OCI-LY1 (cell line): ENCODE measurements around the gene MAML1.

ENCODE experiments used
- H2AFZ ChIP-seq: fragments of 200-600 bp; sonication (generic), shearing (Covaris generic); 2 replicates; pipeline ENCODE4 v1.6.0; 2014; ENCODE audit warnings: antibody characterized with exemption, mild to moderate bottlenecking, low read length
- H3F3A ChIP-seq: fragments of 200-600 bp; sonication (generic), shearing (Covaris generic); 2 replicates; pipeline ENCODE4 v1.6.0; 2014; ENCODE audit warnings: mild to moderate bottlenecking, antibody characterized with exemption, low read length, moderate library complexity; ENCODE audit not compliant: insufficient read depth
- H3K27ac ChIP-seq: fragments of 200-600 bp; sonication (generic); 2 replicates; pipeline ENCODE4 v1.5.1; 2014; ENCODE audit warnings: low read length, mixed run types, mild to moderate bottlenecking, low read depth; ENCODE audit not compliant: poor library complexity, severe bottlenecking
- H3K27me3 ChIP-seq: fragments of 200-600 bp; sonication (generic); 2 replicates; pipeline ENCODE4 v1.6.0; 2014; ENCODE audit warnings: antibody characterized with exemption, mild to moderate bottlenecking, low read length, moderate library complexity; ENCODE audit not compliant: insufficient read depth
- H3K36me3 ChIP-seq: fragments of 200-600 bp; sonication (generic); 2 replicates; pipeline ENCODE4 v1.6.1; 2014; ENCODE audit warnings: mild to moderate bottlenecking, antibody characterized with exemption, low read length, moderate library complexity, mixed read lengths; ENCODE audit not compliant: insufficient read depth
- H3K4me1 ChIP-seq: fragments of 200-600 bp; sonication (generic); 2 replicates; pipeline ENCODE4 v1.5.1; 2014; ENCODE audit warnings: mild to moderate bottlenecking, low read length, moderate library complexity; ENCODE audit not compliant: insufficient read depth, severe bottlenecking
- H3K4me2 ChIP-seq: fragments of 200-600 bp; sonication (generic), shearing (Covaris generic); 2 replicates; pipeline ENCODE4 v1.6.1; 2014; ENCODE audit warnings: low read length
- H3K4me3 ChIP-seq: fragments of 200-600 bp; sonication (generic); 2 replicates; pipeline ENCODE4 v1.5.1; 2014; ENCODE audit warnings: low read length, low read depth, mild to moderate bottlenecking, mixed read lengths; ENCODE audit not compliant: poor library complexity, severe bottlenecking
- H3K79me2 ChIP-seq: fragments of 200-600 bp; shearing (Covaris generic); 2 replicates; pipeline ENCODE4 v1.6.1; 2016; ENCODE audit warnings: mixed run types, low read length, mixed read lengths; ENCODE audit not compliant: insufficient read depth
- H3K9ac ChIP-seq: fragments of 200-600 bp; sonication (generic), shearing (Covaris generic); 2 replicates; pipeline ENCODE4 v1.6.1; 2014; ENCODE audit warnings: mild to moderate bottlenecking, low read length, mixed read lengths
- H3K9me2 ChIP-seq: fragments of 200-600 bp; sonication (generic), shearing (Covaris generic); 2 replicates; pipeline ENCODE4 v1.6.1; 2014; ENCODE audit warnings: low read depth, mild to moderate bottlenecking, low read length, mixed read lengths
- H3K9me3 ChIP-seq: fragments of 200-600 bp; shearing (Covaris generic); 2 replicates; pipeline ENCODE4 v1.6.1; 2014; ENCODE audit warnings: low read length, mixed read lengths
- H4K20me1 ChIP-seq: fragments of 200-600 bp; sonication (generic), shearing (Covaris generic); 2 replicates; pipeline ENCODE4 v1.6.0; 2016; ENCODE audit warnings: mild to moderate bottlenecking, low read length; ENCODE audit not compliant: insufficient read depth
- EZH2 ChIP-seq: fragments of 200-600 bp; sonication (generic), shearing (Covaris generic); IDR thresholded peaks from 2 replicates; pipeline ENCODE4 v1.8.0; 2017; ENCODE audit warnings: borderline replicate concordance, mixed run types, mild to moderate bottlenecking, antibody characterized with exemption, low read length, moderate library complexity, mixed read lengths
- TF ChIP-seq, protein P1 (sequence below): fragments of 200-600 bp; sonication (generic), shearing (Covaris generic); IDR thresholded peaks from 2 replicates; pipeline ENCODE4 v1.5.1; 2017; ENCODE audit warnings: mild to moderate bottlenecking, antibody characterized with exemption, low read length, moderate library complexity, mixed read lengths

The MAML1 gene

DNA sequence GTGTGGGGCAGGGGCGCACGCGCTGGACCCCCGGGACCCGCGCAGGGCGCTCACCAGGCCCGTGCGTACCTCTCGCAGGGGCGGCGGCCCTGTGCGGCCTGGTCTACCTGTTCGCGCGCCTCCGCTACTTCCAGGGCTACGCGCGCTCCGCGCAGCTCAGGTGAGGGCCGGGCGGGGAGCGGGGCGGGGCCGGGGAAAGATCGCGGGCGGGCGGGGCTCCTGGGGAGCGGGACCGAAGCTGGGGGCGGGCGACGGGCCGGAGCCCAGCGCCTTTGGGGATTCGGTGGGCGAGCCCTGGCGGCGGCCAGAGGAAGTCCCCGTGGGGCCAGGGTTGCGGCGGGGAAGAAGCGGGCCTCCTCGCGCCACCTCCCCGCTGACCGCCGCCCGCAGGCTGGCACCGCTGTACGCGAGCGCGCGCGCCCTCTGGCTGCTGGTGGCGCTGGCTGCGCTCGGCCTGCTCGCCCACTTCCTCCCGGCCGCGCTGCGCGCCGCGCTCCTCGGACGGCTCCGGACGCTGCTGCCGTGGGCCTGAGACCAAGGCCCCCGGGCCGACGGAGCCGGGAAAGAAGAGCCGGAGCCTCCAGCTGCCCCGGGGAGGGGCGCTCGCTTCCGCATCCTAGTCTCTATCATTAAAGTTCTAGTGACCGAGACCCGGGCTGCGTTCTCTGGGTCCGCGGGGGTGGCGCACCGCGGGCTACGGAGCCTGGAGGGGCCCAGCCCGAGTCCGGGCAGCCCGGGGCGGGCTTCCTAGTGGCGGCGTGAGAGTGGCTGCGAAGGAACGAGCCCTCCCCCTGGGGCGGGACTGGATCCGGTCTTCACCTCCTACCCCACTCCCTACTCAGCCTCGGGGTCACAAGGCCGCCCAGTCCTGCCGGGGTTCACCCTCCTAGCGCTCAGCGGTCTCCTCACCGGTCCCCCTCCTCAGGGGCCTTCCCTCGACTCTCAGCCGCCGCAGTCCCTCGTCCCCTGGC lies 63.5 kb downstream of the MAML1 start:
- peak overlapping the region; percentile 64 for H3K9ac ChIP-seq
- no peaks in the 10 kb centered on the region for H3K79me2 ChIP-seq
- no peaks in the 10 kb centered on the region for H3K27me3 ChIP-seq
- TF ChIP-seq, protein P1, sequence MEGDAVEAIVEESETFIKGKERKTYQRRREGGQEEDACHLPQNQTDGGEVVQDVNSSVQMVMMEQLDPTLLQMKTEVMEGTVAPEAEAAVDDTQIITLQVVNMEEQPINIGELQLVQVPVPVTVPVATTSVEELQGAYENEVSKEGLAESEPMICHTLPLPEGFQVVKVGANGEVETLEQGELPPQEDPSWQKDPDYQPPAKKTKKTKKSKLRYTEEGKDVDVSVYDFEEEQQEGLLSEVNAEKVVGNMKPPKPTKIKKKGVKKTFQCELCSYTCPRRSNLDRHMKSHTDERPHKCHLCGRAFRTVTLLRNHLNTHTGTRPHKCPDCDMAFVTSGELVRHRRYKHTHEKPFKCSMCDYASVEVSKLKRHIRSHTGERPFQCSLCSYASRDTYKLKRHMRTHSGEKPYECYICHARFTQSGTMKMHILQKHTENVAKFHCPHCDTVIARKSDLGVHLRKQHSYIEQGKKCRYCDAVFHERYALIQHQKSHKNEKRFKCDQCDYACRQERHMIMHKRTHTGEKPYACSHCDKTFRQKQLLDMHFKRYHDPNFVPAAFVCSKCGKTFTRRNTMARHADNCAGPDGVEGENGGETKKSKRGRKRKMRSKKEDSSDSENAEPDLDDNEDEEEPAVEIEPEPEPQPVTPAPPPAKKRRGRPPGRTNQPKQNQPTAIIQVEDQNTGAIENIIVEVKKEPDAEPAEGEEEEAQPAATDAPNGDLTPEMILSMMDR = peak; percentile 64
- no peak for TF ChIP-seq EZH2
- H3K4me2 ChIP-seq = peak overlapping the region; percentile 72
- H3F3A ChIP-seq = no peaks in the 10 kb centered on the region
- H3K4me1 ChIP-seq = peaks cover 21% of the 10 kb centered on the region
- H3K9me2 ChIP-seq = no peaks in the 10 kb centered on the region
- no peak overlapping the region for H2AFZ ChIP-seq
- H3K27ac ChIP-seq = no peak overlapping the region
- H3K4me3 ChIP-seq = peak overlapping the region; percentile 62
- H3K9me3 ChIP-seq = no peaks in the 10 kb centered on the region
- peaks cover 5% of the 10 kb centered on the region for H3K36me3 ChIP-seq
- H4K20me1 ChIP-seq = no peaks in the 10 kb centered on the region

DNA sequence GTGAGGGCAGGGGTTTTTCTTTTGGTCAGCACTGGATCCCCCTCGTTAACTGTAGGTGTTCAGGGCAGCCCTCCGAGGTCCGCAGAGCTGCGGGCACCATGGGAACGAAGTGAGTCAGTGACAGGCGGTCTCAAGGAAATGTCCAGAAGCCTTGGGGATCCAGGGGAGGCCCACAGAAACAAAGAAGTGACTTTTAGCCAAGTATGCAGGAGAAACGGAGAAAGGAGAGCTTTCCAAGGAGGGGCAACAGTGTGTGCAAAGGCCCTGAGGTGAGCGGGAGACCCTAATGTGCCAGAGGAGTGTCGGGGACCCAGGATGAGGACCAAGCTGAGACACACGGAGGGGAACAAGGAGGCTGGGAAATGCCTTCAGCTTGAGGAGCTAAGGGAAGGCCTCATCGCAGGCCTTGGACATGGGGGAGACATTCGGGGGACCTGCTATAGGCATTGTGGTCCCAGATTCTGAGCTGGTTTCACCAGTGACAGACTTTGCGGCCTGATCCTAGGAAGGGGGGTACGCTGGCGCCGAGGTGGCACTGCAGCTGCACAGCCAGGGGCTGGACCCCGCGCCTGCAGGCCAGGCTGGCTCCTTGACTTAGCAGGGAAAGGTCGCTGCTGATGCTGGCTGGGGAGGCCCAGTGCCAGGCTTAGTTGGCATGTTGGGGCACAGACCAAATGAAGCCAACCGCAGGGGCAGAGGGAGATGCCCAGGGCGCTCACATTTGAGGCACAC lies 64.4 kb downstream of the MAML1 start:
- Histone ChIP-seq H3K4me3 (peak overlapping the region; percentile 62), H3K9me3 (no peaks in the 10 kb centered on the region), H3K36me3 (peaks cover 5% of the 10 kb centered on the region), H3K4me2 (peak overlapping the region; percentile 72), H2AFZ (no peak overlapping the region), H3K27me3 (no peaks in the 10 kb centered on the region), H3K79me2 (no peaks in the 10 kb centered on the region), H3K27ac (no peak overlapping the region), H3K4me1 (peaks cover 21% of the 10 kb centered on the region), H3F3A (no peaks in the 10 kb centered on the region), H4K20me1 (no peaks in the 10 kb centered on the region), H3K9ac (peak overlapping the region; percentile 64; the same call in 1 of the 2 replicates), H3K9me2 (no peaks in the 10 kb centered on the region)
- no peak for TF ChIP-seq EZH2
- TF ChIP-seq, protein P1 = no peak

DNA sequence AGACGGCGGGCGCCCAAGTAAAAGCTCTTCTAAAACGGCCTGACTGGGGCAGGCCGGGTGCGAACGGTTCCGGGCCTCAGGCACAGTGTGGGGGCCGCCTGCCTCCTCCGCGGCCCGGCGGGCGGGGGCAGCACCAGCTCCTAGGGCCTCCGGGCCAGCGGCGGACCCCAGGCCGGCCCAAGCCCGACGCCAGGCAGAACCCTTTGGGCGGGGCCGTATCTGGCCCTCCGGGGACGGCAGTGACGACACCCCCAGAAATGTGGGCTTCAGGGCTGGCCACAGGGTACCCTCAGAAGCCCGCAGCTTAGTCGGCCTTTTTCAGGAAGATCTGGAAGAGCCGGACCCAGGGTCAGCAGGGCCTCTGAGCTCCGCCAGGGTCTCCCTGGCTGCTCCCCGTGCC lies 65.1 kb downstream of the MAML1 start:
- no peaks in the 10 kb centered on the region for H3K9me2 ChIP-seq
- no peaks in the 10 kb centered on the region for H3K9me3 ChIP-seq
- no peak overlapping the region for H3K27ac ChIP-seq
- peaks cover 5% of the 10 kb centered on the region for H3K36me3 ChIP-seq
- peaks cover 21% of the 10 kb centered on the region for H3K4me1 ChIP-seq
- H2AFZ ChIP-seq = no peak overlapping the region
- H3F3A ChIP-seq = no peaks in the 10 kb centered on the region
- H4K20me1 ChIP-seq = no peaks in the 10 kb centered on the region
- no peaks in the 10 kb centered on the region for H3K27me3 ChIP-seq
- H3K4me2 ChIP-seq = no peak overlapping the region
- no peaks in the 10 kb centered on the region for H3K79me2 ChIP-seq
- TF ChIP-seq EZH2 = no peak
- TF ChIP-seq, protein P1 = no peak
- H3K9ac ChIP-seq = no peak overlapping the region
- no peak overlapping the region for H3K4me3 ChIP-seq
